T47D (cell line): ENCODE results near the gene PAFAH2.
A peak's percentile ranks its signal among the peaks of the same experiment; 100 is the strongest.

Source experiments
- DNase-seq, 2 experiments: peaks; one replicate each; pipeline versions ENCODE4 v3.0.0 to v3.0.0-alpha.2; 2011 to 2012; ENCODE audit warnings: low read depth in 1 of 2, low spot score in 1 of 2
- JUND ChIP-seq: IDR thresholded peaks from 2 replicates; pipeline ENCODE4 v1.6.1; 2012; ENCODE audit warnings: low read depth
- in situ Hi-C: cut with HindIII; loops from 2 replicates; pipeline ENCODE4 v1.10.0; 2016; ENCODE audit warnings: low sequenced_read_pairs, low pct_unique_long_range_greater_than_20kb

Gene PAFAH2

DNA sequence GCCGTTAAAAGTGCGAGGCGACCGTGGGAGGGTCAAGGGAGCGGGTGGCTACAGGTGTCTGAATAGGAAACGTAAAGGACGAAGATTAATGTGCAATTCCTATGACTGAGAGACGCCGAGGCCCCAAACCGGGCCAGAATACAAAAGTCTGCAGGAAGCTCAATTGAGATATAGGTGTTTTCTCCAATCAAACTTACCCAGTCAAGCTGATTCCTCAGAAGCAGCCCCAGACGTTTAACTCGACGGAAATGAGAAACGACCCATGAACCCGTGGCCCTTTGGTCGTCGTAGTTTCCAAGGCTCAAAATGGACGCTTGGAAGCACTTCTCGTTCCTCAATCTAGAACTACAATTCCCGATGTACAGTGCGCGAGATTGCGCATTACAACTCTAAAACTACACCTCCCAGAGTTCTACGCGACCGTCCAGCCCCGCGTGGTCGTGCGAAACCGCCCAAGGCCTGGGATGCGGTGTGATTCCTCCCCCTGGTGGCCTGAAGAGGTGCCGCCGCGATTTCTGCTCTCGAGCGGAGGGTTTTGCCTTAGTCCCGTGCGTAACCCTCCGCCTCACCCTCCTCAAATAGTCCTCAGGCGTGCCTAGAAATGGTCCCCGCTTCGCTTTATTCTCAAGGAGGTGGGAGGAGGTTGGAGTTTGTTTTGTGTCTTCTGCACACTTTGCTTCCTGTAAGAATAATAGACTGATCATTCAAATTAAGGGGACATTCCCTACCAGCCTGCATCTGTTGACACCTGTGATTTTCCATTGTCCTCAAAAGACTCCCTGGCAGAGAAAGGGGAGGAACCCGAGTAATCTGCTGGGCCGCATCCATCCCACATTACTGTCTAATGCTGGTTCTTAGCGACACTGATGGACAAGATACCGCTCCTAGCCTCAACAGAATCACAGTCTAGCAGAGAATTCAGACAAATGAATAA, at the start of gene PAFAH2:
Gene PAFAH2 (minus strand): TSS at position 236 of the 934 bp plus-strand sequence. CDS start 7,247 bp downstream, outside the sequence.
- DNase-seq, result peak; percentile 59 to 99
- in situ Hi-C loops, result no loop called here
- no peak for TF ChIP-seq JUND

DNA sequence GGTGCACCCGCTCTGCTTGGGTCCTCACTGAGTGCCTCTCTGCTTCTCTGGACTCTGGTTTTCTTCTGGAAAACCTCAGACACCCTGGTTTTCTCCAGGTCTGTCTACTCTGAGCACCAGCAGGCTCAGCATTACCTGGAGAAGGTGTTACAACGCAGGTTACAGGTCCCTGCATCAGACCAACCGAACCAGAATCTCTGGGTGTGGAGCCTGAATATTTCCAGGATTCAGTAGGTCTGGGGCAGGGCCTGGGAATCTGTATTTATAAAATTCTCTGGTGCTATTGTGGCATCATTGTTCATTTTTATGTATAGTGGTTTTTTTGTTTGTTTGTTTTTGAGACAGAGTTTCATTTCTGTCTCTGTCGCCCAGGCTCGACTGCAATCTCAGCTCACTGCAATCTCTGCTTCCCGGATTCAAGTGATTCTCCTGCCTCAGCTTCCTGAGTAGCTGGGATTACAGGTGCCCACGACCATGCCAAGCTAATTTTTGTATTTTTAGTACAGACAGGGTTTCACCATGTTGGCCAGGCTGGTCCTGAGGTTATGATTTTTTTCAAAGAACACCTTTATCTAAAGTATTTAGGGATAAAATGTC, 49.5 kb upstream of the PAFAH2 start:
- DNase-seq, result peak; percentile 56 to 66
- TF ChIP-seq JUND, result no peak
- in situ Hi-C loops, result no loop called here

- in situ Hi-C loops, result no loop called here
- DNase-seq, result no peak
- no peak for TF ChIP-seq JUND
These were observed 48.6 kb upstream of the PAFAH2 start for GRCh38 chr1:26046246-26047095.

DNA sequence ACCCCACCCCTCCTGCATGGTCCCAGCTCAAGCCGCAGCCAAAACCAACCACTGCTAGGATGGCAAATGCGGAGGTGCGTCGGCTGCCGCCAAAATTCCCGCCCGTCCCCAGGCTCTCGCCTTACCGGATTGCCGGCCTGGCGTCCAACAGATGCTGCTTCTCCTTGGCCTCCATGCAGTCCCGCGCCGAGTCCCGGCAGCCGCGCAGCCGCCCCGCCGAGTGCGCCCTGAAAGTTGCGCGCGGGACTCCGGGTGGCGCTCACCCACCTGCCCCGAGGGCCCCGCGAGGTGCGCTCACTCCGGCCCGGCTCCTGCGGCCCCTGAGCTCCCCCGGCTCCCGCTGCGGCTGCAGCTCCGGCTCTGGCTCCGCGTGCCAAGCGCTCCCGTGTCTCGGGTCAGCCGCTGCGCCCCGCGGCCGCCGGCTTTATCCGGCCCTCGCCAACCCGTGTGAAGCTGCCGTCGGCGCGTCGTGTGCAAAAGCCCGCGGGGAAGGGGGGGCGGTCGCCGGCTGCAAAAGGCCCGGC, 47.9 kb upstream of the PAFAH2 start, which contains the start of gene SLC30A2:
Gene SLC30A2 (minus strand): TSS at position 397 of the 524 bp plus-strand sequence. CDS start 222 bp downstream, at position 175.
- DNase-seq, result no peak
- in situ Hi-C loops, result no loop called here
- no peak for TF ChIP-seq JUND

DNA sequence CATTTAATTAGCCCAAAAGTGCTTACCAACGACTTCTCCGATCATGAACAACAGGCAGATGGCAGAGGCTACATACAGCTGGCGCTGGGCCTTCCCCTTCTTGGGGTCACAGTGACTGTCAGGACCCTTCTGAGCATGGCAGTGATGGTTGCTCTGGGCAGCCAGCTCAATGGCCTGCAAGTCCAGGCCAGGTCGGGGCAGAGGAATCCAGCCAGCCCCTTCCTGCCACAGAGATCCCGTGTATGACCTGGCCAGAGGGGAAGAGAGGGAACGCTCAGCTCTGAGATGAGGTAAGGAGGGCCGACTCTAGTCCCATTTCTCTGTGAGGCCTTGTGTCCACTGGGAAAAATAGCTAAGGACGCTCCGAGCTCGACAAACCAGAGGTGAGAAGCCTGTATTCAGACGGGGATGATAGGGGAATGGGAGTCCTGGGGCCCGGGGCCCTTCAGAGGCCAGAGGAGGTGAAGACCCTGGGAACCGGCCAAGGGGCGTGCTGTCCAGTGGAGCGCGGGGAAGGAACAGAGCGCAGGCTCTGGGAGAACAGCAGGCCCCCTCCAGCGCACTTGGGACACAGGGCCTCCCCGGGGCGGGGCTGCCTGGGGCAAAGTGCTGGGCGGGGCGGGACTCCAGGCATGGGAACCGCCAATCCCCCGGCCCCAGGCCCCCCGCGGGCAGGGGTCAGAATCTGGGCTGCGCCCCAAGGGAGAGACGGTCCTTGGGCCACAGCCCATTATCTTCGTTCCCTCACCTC, 47.3 kb upstream of the PAFAH2 start:
- TF ChIP-seq JUND, result no peak
- DNase-seq, result no peak
- in situ Hi-C loops, result no loop called here

DNA sequence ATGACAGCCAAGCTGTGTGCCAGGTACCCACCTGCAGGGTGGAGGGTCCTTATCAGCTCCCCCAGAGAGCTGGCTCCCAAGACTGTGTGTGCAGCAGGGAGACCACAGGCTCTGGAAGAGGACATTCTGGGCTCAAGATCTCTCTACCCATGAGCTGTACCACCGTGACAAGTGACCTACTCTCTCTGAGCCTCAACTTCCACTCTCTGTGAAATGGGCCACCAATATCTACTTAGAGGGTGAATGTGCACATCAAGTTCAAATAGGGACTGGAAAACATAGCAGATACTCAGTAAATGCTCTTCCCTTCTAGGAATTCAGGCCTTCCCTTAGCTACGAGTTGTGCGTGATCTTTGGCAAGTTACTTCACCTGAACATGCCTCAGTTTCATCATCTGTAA, 46.6 kb upstream of the PAFAH2 start:
- in situ Hi-C loops, result no loop called here
- TF ChIP-seq JUND, result no peak
- no peak for DNase-seq

DNA sequence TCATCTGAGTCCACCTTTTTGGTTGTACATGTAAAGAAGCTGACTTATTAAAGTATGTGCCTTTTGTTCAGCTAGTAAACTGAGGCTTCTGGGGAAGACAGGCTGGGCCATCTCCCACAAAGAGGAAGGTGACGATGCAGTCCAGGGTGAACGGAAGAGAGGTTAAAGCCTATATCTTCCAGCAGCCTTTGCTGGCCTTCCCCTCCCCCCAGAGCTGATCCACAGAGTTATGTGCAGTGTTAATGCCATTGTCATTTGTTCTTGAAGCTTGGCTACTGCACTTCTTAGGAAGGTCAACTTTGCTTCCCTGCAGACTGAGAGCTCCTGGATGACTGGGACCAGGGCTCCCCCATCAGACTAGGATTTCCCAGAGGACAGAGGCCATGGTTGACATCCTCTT, 45.9 kb upstream of the PAFAH2 start:
- TF ChIP-seq JUND, result no peak
- no peak for DNase-seq
- in situ Hi-C loops, result no loop called here

GRCh38 chr1:26041978-26042377, 44.1 kb upstream of the PAFAH2 start:
- in situ Hi-C loops, result no loop called here
- no peak for DNase-seq
- no peak for TF ChIP-seq JUND

DNA sequence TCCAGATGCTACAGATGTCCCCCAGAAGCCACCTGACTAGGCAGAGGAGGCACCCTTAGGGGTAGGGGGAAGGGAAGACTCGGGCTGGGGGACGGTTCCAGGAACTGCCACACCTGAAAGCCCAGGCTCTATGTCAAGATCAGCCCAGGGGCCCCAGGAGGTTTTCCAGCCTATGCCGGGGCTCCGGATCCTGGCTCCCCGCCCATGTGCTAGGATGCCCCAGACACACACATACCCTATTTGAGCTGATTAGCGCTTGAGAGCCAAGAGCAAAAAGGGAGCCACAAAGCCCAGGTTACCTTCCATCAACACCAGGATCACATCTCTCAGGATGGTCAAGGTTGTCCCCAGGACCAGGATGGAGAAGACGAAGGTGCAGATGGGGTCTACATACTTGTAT, 43.5 kb upstream of the PAFAH2 start:
- no peak for DNase-seq
- TF ChIP-seq JUND, result no peak
- in situ Hi-C loops, result no loop called here

DNA sequence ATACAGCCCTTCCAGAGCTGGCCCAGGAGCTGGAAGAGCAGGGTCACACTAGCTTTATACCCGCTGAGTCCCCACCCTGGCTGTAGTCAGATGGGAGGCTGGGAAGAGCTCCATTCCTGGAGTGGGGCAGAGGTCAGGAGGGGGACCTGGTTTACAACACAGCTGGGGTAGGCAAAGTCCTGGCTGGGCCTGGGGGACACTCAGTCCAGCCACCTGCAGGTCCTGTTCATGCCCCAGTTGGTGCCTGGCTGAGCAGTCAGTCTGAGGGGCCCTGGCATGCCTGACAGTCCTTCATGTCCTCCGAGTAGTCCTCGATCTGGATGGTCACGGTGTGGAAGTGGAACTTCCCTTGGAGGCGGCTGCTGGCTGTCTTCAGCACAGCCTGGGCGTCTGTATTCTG, 41.0 kb upstream of the PAFAH2 start:
- no peak for DNase-seq
- in situ Hi-C loops, result no loop called here
- no peak for TF ChIP-seq JUND

DNA sequence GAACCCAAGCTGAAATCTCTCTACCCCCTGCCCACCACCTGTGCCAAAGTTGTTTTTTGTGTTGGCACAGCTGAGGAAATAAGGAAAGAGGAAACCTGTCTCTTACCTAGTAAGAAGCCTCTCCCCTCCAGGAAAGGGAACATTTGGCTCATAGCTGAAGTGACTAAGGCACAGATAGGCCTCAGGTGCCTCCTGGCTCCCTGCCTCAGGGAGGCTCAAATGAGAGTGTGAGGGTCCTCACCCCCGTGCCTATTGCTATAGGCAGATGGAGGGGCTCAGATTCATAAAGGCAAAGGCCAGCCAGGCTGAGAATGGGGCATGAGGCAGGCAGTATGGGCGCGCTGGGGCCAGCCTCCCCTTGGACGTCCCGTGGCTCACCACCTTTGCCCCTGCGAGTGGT, 40.6 kb upstream of the PAFAH2 start:
- no peak for TF ChIP-seq JUND
- in situ Hi-C loops, result no loop called here
- DNase-seq, result no peak

- TF ChIP-seq JUND, result no peak
- in situ Hi-C loops, result no loop called here
- no peak for DNase-seq
These were observed 40.0 kb upstream of the PAFAH2 start for GRCh38 chr1:26037904-26038303.
